GM12864 (cell line): ENCODE data around the gene SYNGR2.
"Not testable (repeated sequence)": the region's sequence is repeated elsewhere in the genome, so short reads cannot be mapped to it uniquely, and the experiment has no call there.

Experiments used
- DNase-seq: peaks from one replicate; pipeline ENCODE4 v3.0.0-alpha.2; 2011; ENCODE audit warnings: low read depth
- H3K4me3 ChIP-seq: 2 replicates; pipeline ENCODE4 v1.5.1; 2011; ENCODE audit warnings: mild to moderate bottlenecking, low read depth, low read length, control low read depth
- TF ChIP-seq, protein P1 (sequence below): IDR thresholded peaks from 2 replicates; pipeline ENCODE4 v1.5.1; 2011; ENCODE audit warnings: low read depth, mild to moderate bottlenecking, moderate library complexity, low read length, control low read depth, inconsistent platforms; ENCODE audit errors: missing control alignments

The SYNGR2 gene

GRCh38 chr17:78168903-78169793, 767 bp downstream of the SYNGR2 start:
- DNase-seq: no peak
- peak overlapping the region; percentile 70 for H3K4me3 ChIP-seq
- TF ChIP-seq, protein P1, sequence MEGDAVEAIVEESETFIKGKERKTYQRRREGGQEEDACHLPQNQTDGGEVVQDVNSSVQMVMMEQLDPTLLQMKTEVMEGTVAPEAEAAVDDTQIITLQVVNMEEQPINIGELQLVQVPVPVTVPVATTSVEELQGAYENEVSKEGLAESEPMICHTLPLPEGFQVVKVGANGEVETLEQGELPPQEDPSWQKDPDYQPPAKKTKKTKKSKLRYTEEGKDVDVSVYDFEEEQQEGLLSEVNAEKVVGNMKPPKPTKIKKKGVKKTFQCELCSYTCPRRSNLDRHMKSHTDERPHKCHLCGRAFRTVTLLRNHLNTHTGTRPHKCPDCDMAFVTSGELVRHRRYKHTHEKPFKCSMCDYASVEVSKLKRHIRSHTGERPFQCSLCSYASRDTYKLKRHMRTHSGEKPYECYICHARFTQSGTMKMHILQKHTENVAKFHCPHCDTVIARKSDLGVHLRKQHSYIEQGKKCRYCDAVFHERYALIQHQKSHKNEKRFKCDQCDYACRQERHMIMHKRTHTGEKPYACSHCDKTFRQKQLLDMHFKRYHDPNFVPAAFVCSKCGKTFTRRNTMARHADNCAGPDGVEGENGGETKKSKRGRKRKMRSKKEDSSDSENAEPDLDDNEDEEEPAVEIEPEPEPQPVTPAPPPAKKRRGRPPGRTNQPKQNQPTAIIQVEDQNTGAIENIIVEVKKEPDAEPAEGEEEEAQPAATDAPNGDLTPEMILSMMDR: no peak

GRCh38 chr17:78170692-78171590, 2.6 kb downstream of the SYNGR2 start:
- TF ChIP-seq, protein P1: no peak
- H3K4me3 ChIP-seq: peak overlapping the region; percentile 70

GRCh38 chr17:78171591-78172248, 3.3 kb downstream of the SYNGR2 start:
- DNase-seq: not testable (repeated sequence)
- H3K4me3 ChIP-seq: peak overlapping the region; percentile 70

More at GRCh38 chr17:78170692-78171590, 2.6 kb downstream of the SYNGR2 start:
- no peak for DNase-seq

DNA sequence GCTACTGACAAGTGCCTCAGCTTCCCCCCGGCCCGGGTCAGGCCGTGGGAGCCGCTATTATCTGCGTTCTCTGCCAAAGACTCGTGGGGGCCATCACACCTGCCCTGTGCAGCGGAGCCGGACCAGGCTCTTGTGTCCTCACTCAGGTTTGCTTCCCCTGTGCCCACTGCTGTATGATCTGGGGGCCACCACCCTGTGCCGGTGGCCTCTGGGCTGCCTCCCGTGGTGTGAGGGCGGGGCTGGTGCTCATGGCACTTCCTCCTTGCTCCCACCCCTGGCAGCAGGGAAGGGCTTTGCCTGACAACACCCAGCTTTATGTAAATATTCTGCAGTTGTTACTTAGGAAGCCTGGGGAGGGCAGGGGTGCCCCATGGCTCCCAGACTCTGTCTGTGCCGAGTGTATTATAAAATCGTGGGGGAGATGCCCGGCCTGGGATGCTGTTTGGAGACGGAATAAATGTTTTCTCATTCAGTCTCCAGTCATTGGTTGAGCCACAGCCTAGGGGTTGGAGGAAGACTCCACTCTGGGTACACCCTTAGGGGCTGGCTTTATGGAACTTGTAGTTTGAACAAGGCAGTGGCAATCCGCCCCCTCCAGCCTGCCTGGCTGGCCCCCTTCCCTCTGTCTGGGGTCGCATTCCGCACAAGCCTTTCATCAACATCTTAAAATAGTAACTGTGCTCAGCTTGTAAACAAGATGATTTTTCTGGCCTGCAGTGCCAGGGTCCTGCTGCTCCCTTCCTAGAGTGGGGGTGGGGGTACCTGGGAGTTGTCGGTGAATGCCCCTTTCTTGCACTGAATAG, 4.1 kb downstream of the SYNGR2 start:
- H3K4me3 ChIP-seq: peak overlapping the region; percentile 70
- no peak for DNase-seq
- TF ChIP-seq, protein P1: no peak

GRCh38 chr17:78173097-78173715, 4.8 kb downstream of the SYNGR2 start:
- peak overlapping the region; percentile 70; the same call in 1 of the 2 replicates for H3K4me3 ChIP-seq

DNA sequence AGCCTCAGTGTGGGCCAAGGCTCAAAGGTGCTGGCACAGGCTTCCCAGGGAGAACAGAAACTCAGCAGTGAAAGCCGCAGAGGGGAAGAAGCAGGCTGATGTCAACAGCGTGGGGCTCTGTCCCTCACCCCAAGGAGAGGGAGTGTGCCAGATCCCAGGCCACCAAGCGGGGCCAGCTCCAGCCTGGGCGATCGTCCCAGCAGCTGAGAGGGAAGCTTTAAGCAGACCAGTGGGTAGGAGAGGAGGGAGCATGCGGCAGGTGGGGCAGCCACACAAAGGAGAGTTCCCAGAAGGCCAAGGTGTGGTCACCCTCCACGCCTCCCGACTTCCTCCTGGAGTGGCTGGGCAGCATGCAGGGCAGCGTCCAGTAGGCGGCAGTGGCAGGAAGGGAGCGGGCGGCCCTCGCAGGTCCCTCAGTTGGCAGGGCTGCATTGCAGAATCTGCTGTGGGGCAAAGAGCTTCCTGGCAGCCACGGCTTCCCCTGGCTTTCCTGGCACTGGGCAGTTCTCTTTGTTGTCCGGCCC, 6.0 kb downstream of the SYNGR2 start:
- H3K4me3 ChIP-seq: no peak overlapping the region
- DNase-seq: no peak
- TF ChIP-seq, protein P1: no peak

More at GRCh38 chr17:78173097-78173715, 4.8 kb downstream of the SYNGR2 start:
- TF ChIP-seq, protein P1: no peak
- DNase-seq: peak; percentile 87
